Activated CD4-positive, alpha-beta T cell treated with anti-CD3 and anti-CD28 coated beads, Interleukin-2, Interleukin-4, amounts not matched to agents 100 ng/mL and 50 ng/mL, durations not matched to agents 16 hours and 8 hours (primary cell): Measurements from ENCODE around the gene C1QTNF1.
"Not testable (repeated sequence)": the region's sequence is repeated elsewhere in the genome, so short reads cannot be mapped to it uniquely, and the experiment has no call there.

Experiments used
- DNase-seq: peaks from one replicate; pipeline ENCODE4 v3.0.0-alpha.2; 2020; ENCODE audit warnings: low spot score

C1QTNF1 gene

DNA sequence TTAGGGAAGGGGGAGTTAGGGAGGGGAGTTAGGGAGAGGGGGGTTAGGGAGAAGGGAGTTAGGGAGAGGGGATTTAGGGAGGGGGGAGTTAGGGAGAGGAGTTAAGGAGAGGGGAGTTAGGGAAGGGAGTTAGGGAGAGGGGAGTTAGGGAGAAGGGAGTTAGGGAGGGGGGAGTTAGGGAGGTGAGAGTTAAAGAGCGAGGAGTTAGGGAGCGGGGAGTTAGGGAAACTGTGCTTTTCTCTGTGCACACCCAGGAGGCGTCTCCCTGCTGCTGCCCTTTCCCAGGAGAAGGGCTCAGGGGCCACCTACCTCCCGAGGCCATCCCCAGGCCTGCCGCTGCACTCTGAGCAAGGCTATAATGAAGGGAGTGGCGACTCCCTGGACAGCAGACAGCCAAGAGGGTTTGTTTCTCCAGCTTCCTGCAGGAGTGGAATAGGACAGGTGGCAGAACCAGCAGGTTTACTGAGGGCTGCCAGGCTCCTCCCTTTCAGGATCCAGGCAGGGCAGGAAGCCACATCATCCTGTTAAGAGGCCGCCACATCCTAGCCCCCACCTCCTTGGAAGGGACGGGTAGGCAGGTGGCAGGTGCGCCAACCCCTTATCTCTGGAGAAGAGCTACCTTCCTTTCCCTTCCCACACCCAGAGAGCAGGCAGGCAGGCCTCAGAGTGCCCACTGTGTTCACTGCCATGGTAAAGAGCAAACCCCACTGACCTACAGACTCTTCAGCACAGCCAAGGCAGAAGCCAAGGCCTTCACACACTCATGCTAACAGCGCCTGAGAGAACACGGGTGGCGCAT lies 18.7 kb upstream of the C1QTNF1 start:
- DNase-seq = no peak

DNA sequence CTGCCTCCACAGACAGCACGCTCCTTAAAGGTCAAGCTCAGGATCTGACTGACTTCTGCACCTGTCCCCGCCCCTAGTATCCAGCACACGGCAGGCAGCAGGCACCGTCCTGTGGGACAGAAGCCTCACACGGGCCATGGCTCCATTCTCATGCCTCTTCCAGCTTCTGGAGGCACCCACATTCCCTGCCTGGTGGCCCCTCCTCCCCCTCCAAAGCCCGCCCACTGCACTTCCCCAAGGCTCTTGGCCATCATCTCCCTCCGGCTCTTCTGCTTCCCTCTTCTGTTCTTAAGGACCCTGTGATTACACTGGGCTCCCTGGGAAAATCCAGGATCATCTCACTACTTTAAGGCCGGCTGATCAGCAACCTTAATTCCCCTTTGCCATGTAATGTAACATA lies 17.9 kb upstream of the C1QTNF1 start:
- no peak for DNase-seq

DNA sequence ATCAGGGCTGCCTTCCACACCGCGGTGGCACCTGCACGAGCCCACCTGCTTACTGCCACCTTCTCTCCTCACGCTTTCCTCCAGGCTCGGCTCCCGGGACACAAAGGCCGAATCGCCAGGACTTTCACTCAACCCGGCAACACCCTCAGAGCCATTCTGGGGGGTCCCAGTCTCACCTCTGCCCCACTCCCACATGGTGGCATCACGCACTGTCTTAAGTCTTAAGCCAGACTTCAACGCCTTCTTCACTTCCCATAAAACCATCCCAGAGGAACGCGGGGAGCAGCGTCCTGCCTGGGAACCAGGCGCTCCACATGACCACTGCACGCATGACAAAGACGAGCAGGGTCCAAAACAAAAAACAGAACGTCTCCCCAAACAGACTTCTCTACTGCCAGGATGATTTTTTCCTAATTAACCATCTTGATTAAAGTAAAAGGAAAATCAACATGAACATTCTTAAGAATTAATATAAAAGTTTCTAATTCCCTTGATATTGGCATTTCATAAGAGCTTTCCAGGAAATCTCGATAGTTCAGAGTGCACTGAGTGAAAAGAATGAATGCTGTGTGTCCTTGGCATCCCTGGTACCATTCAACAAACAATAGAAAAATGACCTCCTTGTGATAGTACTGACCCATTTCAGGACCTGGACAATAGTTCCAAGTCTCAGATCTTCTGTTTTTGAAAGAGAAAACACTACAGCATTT lies 17.0 kb upstream of the C1QTNF1 start:
- no peak for DNase-seq

DNA sequence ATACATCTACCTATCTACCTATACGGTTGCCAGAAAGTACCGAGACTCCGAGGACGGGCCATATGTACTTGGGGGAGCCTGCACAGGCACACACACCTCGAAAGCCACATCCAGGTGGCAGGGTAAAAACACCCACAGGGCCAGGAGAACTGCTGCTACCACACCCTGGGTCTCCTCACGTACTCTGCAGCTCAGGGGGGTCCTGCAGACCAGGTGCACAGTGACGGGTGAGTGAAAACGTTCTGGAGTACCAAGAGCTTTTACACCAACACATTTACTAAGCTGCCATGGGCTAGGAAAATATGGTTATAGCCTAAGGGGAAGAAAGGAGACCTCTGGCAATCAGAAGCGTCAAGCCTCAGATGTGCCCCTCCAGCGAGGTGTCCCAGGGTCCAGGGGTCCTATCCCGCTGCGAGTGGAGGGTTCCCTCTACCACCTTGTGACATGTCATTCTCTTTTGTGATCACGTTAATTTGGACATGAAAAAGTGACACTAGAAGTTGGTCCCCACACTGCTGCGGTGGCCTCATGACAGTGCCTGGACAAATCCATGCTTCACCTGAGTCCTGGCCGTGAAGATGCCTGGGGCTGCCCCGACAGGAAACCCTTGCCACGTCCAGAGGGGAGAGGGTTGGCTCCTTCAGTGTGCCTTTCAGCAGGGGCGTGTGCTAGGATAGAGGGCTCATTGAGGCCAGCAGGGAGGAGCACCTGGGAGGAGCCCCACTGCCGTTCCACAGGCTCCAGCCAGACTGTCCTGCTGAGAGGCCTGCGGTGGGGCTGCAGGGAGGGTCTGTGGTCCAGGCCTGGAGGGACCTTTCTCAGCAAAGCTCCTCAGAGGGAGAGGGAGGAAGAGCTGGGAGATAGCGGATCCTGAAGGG lies 16.2 kb upstream of the C1QTNF1 start:
- no peak for DNase-seq

DNA sequence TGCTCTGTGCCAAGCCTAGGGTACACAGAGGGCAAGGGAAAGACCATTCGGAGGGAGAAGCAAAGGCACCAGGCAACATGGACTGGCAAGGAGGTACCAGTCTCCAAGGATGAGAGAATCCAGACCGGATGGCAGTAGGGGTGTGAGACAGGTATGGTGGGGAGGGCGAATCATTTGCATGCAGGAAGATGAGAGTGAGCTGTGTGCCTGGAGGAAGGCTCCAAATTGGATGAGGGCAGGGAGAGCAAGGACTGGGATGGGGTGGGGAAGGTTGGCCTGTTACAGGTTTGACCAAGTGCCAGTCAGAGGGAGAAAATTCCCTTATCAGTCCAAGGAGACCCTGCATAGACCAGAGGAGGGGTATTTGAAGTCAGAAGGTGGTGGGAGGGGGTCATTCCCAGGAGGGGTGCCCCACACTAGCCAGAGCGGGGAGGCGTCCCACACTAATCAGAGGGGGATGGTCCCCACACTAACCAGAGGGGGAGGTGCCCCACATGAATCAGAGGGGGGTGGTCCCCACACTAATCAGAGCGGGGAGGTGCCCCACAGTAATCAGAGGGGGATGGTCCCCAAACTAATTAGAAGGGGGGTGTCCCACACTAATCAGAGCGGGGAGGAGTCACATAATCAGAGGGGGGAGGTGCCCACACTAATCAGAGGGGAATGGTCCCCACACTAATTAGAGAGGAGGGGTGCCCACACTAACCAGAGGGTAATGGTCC lies 15.1 kb upstream of the C1QTNF1 start:
- no peak for DNase-seq

DNA sequence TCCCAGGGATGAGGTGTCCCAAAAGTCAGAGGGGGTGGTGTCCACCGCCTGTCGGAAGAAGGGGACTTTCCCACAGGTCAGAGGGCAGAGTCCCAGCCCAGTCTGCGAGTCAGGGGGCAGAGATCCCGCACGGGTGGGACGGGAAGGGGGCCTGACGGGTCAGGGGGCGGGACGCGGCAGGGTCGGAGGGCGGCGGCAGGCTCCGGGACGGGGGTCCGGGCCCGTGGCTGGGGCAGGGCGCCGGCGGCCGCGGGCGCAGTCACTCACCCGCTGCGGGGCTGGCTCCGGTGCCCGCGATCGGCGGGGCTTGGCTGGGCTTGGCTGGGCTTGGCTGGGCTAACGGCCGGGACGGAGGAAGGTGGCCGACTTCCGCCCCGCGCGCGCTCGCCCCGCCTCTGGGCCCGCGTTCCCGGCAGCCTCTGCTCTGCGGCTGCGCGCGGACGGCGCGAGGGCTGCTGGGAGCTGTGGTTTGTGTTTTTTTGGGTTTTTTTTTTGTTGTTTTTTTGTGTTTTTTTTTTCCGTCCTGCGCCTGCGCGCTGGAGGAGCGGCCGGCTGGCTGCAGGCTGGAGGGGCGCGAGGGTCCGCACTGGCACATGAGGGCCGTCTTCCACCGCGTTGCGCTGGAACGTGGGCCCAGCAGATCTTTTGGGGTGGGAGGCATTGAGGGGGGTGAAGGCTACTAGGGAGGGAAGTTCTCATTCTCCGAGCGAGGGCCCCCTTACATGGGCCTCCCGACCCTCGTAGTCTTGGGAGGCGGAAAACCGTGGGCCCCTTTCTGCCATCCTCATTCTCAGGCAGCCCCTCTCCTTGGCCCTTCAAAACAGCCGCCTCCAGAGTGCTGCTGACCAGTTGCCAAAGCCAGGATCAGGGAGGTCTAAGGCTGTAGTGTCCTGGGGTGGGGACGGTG lies 14.3 kb upstream of the C1QTNF1 start, which contains the start of gene CANT1:
Gene CANT1, minus strand, starts transcription at position 368 of the 907 bp plus-strand sequence. CDS start 12,142 bp downstream, outside the sequence.
- peak; percentile 81 for DNase-seq

DNA sequence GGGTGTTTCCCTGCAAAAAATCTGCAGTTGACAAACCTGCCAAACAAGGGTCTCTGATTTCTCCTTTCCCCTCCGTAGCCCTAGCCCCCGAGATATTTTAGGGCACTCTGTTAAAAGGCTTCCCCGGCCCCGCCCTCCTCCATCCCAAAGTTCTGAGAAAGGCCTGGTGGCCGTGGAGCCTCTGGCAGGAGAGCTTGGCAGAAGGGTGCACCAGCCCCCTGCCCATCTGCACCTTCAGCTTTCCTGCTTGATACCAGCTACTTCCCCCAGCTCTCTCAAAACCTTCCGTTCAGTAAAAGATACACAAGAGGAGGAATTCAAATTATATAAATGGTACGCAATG lies 13.7 kb upstream of the C1QTNF1 start:
- DNase-seq = no peak

DNA sequence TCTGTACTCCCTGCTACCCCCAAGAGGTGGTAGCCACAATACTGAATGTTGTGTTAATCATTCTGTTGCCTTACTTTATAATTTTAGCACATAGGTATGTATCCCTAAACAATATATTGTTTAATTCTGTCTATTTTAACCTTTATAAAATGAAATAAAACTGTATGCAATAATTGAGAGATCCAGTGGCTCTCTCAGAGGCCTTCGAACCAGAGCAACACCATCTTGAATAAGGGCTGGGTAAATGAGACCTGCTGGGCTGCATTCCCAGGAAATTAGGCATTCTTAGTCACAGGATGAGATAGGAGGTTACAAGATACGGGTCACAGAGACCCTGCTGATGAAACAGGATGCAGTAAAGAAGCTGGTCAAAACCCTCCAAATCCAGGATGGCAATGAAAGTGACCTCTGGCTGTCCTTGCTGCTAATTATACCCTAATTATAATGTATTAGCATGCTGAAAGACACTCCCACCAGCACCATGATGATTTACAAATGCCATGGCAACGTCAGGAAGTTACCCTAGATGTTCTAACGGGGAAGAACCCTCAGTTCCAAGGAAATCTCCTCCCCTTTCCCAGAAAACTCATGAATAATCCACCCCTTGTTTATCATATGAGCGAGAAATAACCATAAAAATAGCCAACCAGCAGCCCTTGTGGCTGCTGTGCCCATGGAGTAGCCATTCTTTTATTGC lies 12.4 kb upstream of the C1QTNF1 start:
- no peak for DNase-seq

DNA sequence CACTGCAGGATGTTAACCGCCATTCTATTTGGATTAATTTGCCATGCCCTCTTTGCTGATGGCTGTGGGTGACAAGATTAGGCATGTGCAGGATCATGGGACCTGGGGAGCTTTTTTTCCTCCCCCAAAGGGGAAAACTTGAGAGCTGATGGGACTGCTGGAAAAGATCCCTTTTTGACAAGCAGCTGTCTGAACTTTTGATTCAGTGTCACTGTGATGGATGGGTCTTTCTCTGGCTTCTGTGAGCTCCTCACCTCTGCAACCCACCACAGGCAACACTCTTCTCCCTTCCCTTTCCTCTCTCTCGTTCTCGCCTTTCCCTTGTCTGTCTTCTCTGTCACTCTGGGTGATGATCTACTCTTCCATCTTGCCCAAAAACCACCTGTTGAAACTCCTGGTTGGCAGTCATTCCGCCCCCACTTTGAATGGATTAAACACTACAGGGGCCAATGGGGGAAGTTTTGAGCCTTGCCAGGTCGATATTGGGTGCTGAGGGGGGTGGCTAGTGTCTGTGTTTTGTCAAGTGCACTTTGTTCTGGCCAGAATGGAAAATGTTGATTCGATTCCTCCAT lies 11.3 kb upstream of the C1QTNF1 start:
- no peak for DNase-seq

DNA sequence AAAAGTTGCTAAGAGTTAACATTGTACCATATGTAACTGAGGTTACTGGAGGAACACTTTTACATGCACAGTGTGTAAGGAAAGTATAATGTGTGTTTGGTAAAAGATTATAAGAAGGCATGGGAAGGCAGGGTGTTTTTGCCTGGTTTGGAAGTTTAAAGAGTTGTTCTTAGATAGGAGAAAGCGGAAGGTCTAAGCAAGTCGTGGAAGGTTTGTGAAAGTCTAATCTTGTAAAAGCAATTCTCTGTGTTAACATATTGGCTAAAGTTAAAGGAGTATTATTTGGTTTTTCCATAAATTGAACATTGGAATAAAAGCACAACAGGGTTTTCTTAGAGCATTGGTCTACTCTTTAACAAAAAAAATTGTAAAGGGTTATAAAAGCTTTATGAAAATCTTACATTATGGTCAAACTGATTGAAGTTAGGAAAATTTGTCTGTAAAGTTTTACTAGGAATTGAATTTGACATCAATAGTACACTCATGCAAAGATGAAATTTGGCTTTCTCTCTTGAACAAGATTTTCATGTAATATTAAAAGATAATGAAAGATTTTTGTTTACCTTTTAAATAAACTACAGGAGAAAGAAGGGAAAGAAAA lies 9.7 kb upstream of the C1QTNF1 start:
- no peak for DNase-seq

DNA sequence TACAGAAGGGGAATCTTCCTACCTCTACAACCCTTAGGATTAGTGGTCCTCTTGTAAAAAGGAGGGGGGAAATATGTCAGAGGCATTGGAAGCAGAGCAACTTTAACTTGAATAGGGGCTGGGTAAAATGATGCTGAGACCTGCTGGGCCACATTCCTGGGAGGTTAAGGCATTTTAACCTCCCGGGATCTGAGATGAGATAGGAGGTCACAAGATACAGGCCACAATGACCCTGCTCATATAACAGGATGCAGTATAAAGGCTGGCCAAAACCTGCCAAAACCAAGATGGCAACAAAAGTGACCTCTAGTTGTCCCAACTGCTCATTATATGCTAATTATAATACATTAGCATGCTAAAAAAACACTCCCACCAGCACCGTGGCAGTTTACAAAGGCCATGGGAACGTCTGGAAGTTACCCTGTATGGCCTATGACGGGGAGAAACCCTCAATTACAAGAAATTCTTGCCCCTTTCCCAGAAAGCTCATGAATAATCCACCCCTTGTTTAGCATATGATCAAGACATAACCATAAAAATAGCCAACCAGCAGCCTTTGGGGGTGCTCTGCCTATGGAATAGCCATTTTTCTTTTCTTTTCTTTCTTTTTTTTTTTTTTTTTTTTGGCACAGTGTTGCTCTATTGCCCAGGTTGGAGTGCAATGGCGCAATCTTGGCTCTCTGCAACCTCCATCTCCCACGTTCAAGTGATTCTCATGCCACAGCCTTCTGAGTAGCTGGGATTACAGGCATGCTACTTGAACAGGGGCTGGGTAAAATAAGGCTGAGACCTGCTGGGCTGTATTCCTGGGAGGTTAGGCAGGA lies 6.2 kb upstream of the C1QTNF1 start:
- no peak for DNase-seq

DNA sequence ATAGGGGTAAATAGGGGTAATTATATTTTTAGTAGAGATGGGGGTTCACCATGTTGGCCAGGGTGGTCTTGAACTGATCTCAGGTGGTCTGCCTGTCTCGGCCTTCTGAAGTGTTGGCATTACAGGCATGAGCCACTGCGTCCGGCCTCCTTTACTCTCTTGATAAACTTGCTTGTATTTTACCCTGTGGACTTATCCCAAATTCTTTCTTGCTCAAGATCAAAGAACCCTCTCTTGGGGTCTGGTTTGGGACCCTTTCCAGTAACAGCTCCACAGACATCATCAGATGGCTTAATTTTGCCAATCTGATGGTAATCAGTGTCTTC lies 5.6 kb upstream of the C1QTNF1 start:
- no peak for DNase-seq

DNA sequence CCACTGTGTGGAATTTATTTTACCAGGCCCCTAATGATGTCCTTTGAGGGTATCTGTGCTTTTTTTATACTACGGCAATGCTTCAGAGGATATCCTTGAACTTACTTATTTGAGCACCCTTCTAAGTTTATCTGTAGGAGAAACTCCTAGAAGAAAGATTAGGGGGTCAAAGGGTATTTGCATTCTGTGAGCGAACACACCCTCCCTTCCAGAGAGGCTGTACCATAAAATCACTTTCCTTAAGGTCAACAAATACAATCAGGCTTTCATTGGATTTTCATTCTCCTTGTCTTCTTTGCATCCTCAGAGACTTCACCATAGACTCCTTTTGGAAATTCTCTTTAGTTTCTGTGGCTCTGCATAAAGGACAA lies 4.7 kb upstream of the C1QTNF1 start:
- DNase-seq = no peak

DNA sequence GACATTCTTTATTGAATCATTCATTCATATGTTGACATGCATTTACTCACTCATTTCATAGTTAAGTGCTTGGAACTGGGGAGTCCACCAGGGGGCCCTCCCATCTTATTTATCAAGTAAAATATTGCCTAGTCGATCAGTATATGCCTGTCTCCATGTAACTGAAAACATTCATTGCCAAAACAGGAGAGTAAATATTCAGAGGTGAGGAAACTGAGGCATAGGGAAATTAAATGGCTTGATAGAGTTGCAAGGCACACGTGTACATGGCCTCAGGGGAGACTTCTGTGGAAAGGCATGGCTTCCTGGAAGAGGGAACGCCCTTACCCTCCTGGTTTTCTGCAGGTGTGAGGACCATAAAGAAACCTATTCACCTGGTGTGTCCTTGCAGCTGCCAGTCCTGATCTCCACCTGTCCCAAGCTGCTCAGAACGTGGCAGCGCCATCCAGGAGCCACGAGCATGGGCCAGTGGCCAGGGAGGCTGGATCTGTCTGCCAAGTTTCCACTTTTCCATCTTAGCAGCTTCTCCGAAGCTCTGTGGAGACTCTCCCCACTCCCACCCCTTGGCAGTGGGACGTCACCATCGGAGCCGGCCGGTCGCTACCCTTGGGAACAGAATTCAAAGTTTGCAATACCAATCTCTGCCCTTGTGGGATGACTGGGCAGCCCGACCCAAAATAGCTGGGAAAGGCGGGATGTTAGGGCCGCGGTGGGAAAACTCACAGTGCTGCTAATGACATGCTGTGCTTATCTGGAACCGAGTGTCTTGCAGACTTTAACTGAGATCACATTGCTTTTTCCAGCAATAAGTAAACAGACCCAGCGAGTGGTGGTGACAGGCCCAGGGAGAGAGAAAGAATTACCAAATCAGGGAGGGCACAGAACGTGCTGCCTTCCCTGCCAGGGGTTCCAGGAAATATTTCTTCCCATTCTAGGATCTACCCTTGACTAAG lies 4.1 kb upstream of the C1QTNF1 start:
- DNase-seq = peak; percentile 17

DNA sequence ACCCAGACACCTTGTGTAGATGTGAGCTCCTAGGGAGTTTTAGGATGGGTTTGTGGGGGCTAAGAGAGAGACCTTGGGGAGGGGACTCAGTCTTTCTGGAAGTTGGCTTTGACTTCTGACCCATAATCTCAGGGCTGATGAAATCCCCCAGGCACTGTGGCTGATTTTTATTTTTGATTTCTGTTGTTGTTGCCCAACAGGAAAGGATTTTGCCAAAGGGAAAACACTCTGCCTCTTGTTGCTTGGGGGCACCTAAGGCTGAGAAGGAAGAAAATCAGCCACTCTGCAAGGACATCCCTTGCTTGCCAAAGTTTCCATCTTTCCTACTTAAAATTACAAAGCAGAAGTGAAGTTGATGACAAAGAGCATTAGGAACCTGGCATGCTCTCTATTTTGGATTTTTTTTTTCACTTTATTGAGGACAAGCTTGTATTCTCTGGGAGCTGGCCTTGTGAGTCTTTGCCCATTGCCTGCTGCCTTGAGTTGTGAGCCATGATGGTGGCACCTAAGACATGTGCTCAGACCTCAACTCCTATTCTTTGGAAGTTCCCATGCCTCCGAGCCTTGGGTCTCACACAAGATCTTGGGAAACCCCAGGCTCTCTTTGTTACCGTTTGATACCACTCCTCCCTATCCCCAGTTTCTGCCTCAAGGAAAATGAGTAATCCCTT lies 3.2 kb upstream of the C1QTNF1 start:
- DNase-seq = no peak

DNA sequence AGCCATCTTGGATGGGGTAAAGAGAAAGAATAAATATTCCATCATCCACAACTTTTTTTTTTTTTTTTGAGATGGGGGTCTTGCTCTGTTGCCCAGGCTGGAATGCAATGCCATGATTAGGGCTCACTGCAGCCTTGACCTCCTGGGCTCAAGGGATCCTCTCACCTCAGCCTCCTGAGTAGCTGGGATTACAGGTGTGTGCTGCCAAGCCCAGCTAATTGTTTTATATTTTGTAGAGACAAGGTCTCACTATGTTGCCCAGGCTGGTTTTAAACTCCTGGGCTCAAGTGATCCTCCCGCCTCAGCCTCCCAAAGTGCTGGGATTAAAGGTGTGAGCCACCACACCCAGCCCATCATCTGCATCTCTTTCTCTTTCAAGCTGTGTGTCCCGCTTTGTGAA lies 2.0 kb upstream of the C1QTNF1 start:
- not testable (repeated sequence) for DNase-seq

DNA sequence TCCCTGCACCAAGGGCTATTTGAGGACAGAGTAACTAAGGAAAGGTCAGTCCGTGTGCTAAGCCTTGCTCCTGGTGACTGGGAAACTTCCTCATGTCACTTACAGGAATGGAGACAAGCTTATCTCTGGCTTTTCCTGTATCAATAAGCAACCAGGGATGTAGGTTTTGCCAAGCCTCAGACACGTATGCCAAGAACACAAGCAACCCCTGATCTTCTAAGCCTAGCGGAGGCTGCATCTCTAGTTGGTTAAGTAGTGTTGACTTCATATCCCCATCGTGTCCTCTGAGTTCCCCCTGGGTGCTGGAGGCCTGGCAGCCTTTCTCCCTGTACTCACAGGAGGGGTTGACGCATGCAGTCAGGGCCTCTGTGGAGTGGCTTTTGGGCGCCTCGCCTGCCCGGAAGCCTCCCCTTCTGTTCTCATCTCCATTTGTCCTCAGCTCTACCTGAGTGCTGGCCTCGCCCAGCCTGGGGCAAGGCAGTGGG lies 1.4 kb upstream of the C1QTNF1 start:
- no peak for DNase-seq
